Measurements from ENCODE around the gene PTPRN.

DNA sequence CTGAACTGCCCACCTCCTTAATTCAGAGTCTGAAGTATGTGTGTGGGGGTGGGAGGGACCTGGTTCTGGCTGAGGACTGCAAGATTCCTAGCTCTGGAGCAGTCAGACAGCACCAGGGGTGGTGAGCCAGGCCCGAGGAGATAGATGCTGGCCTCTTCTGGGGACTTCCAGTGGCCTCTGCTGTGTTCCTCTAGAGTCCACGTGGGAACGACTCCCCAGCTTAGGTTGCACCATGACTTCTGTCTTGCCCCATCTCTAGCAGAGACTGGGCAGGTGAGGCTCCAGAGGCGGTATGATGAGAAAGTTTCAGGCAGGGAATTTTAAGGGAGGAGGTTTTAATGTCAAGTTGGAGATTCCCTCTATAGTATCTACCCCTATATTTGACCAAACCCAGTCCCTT is 45.4 kb upstream of the PTPRN start:
- TF ChIP-seq, protein P1, sequence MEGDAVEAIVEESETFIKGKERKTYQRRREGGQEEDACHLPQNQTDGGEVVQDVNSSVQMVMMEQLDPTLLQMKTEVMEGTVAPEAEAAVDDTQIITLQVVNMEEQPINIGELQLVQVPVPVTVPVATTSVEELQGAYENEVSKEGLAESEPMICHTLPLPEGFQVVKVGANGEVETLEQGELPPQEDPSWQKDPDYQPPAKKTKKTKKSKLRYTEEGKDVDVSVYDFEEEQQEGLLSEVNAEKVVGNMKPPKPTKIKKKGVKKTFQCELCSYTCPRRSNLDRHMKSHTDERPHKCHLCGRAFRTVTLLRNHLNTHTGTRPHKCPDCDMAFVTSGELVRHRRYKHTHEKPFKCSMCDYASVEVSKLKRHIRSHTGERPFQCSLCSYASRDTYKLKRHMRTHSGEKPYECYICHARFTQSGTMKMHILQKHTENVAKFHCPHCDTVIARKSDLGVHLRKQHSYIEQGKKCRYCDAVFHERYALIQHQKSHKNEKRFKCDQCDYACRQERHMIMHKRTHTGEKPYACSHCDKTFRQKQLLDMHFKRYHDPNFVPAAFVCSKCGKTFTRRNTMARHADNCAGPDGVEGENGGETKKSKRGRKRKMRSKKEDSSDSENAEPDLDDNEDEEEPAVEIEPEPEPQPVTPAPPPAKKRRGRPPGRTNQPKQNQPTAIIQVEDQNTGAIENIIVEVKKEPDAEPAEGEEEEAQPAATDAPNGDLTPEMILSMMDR (conservative IDR thresholded peaks at IDR 0.05; ENCODE audit: low read depth in 2 of 2): no peak
- TF ChIP-seq, protein P2, sequence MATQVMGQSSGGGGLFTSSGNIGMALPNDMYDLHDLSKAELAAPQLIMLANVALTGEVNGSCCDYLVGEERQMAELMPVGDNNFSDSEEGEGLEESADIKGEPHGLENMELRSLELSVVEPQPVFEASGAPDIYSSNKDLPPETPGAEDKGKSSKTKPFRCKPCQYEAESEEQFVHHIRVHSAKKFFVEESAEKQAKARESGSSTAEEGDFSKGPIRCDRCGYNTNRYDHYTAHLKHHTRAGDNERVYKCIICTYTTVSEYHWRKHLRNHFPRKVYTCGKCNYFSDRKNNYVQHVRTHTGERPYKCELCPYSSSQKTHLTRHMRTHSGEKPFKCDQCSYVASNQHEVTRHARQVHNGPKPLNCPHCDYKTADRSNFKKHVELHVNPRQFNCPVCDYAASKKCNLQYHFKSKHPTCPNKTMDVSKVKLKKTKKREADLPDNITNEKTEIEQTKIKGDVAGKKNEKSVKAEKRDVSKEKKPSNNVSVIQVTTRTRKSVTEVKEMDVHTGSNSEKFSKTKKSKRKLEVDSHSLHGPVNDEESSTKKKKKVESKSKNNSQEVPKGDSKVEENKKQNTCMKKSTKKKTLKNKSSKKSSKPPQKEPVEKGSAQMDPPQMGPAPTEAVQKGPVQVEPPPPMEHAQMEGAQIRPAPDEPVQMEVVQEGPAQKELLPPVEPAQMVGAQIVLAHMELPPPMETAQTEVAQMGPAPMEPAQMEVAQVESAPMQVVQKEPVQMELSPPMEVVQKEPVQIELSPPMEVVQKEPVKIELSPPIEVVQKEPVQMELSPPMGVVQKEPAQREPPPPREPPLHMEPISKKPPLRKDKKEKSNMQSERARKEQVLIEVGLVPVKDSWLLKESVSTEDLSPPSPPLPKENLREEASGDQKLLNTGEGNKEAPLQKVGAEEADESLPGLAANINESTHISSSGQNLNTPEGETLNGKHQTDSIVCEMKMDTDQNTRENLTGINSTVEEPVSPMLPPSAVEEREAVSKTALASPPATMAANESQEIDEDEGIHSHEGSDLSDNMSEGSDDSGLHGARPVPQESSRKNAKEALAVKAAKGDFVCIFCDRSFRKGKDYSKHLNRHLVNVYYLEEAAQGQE (IDR thresholded peaks at IDR 0.05; ENCODE audit: unreplicated experiment): no peak
- TF ChIP-seq POLR2AphosphoS5 (IDR thresholded peaks at IDR 0.05; ENCODE audit: low read depth) (no peak), EZH2phosphoT487 (IDR thresholded peaks at IDR 0.05; ENCODE audit: unreplicated experiment) (no peak), CREB1 (CRISPR knock-in tag; IDR thresholded peaks at IDR 0.05; ENCODE audit: low read depth) (no peak), EZH2 (IDR thresholded peaks at IDR 0.05; ENCODE audit: low read depth, unreplicated experiment) (no peak), ZNF114 (CRISPR knock-in tag; IDR thresholded peaks at IDR 0.05) (no peak), JUNB (IDR thresholded peaks at IDR 0.05; ENCODE audit: unreplicated experiment) (no peak), STAT1 (IDR thresholded peaks at IDR 0.05; ENCODE audit: unreplicated experiment) (no peak), ZNF331 (CRISPR knock-in tag; IDR thresholded peaks at IDR 0.05; ENCODE audit: low read depth) (no peak), NANOG (IDR thresholded peaks at IDR 0.05; ENCODE audit: borderline replicate concordance) (no peak)
- TF ChIP-seq, protein P3, sequence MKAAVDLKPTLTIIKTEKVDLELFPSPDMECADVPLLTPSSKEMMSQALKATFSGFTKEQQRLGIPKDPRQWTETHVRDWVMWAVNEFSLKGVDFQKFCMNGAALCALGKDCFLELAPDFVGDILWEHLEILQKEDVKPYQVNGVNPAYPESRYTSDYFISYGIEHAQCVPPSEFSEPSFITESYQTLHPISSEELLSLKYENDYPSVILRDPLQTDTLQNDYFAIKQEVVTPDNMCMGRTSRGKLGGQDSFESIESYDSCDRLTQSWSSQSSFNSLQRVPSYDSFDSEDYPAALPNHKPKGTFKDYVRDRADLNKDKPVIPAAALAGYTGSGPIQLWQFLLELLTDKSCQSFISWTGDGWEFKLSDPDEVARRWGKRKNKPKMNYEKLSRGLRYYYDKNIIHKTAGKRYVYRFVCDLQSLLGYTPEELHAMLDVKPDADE (IDR thresholded peaks at IDR 0.05): no peak
- TF ChIP-seq, protein P4, sequence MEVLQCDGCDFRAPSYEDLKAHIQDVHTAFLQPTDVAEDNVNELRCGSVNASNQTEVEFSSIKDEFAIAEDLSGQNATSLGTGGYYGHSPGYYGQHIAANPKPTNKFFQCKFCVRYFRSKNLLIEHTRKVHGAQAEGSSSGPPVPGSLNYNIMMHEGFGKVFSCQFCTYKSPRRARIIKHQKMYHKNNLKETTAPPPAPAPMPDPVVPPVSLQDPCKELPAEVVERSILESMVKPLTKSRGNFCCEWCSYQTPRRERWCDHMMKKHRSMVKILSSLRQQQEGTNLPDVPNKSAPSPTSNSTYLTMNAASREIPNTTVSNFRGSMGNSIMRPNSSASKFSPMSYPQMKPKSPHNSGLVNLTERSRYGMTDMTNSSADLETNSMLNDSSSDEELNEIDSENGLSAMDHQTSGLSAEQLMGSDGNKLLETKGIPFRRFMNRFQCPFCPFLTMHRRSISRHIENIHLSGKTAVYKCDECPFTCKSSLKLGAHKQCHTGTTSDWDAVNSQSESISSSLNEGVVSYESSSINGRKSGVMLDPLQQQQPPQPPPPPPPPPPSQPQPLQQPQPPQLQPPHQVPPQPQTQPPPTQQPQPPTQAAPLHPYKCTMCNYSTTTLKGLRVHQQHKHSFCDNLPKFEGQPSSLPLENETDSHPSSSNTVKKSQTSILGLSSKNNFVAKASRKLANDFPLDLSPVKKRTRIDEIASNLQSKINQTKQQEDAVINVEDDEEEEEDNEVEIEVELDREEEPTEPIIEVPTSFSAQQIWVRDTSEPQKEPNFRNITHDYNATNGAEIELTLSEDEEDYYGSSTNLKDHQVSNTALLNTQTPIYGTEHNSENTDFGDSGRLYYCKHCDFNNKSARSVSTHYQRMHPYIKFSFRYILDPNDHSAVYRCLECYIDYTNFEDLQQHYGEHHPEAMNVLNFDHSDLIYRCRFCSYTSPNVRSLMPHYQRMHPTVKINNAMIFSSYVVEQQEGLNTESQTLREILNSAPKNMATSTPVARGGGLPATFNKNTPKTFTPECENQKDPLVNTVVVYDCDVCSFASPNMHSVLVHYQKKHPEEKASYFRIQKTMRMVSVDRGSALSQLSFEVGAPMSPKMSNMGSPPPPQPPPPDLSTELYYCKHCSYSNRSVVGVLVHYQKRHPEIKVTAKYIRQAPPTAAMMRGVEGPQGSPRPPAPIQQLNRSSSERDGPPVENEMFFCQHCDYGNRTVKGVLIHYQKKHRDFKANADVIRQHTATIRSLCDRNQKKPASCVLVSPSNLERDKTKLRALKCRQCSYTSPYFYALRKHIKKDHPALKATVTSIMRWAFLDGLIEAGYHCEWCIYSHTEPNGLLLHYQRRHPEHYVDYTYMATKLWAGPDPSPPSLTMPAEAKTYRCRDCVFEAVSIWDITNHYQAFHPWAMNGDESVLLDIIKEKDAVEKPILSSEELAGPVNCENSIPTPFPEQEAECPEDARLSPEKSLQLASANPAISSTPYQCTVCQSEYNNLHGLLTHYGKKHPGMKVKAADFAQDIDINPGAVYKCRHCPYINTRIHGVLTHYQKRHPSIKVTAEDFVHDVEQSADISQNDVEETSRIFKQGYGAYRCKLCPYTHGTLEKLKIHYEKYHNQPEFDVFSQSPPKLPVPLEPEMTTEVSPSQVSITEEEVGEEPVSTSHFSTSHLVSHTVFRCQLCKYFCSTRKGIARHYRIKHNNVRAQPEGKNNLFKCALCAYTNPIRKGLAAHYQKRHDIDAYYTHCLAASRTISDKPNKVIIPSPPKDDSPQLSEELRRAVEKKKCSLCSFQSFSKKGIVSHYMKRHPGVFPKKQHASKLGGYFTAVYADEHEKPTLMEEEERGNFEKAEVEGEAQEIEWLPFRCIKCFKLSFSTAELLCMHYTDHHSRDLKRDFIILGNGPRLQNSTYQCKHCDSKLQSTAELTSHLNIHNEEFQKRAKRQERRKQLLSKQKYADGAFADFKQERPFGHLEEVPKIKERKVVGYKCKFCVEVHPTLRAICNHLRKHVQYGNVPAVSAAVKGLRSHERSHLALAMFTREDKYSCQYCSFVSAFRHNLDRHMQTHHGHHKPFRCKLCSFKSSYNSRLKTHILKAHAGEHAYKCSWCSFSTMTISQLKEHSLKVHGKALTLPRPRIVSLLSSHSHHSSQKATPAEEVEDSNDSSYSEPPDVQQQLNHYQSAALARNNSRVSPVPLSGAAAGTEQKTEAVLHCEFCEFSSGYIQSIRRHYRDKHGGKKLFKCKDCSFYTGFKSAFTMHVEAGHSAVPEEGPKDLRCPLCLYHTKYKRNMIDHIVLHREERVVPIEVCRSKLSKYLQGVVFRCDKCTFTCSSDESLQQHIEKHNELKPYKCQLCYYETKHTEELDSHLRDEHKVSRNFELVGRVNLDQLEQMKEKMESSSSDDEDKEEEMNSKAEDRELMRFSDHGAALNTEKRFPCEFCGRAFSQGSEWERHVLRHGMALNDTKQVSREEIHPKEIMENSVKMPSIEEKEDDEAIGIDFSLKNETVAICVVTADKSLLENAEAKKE (CRISPR knock-in tag; IDR thresholded peaks at IDR 0.05): no peak

All from GM23338 (cell line).